Uterus (tissue), 2 donors: ENCODE results near the gene MRPL37.

Experiments
- POLR2A ChIP-seq, 2 donors: fragments of 450-650 bp; IDR thresholded peaks; one replicate each; pipeline ENCODE4 v1.6.1; 2016; ENCODE audit warnings: antibody characterized with exemption in 2 of 2, mild to moderate bottlenecking in 1 of 2, moderate library complexity in 1 of 2
- TF ChIP-seq, protein P1 (sequence below), 4 experiments: fragments of 200-600 bp in 2 of 4; fragments of 450-650 bp in 2 of 4; sonication (generic) in 2 of 4; IDR thresholded peaks; one replicate each; pipeline ENCODE4 v1.5.1; 2016 to 2019; ENCODE audit warnings: antibody characterized with exemption in 4 of 4, mild to moderate bottlenecking in 2 of 4, moderate library complexity in 1 of 4

GRCh38 chr1:54219688-54220003, 19.7 kb downstream of the MRPL37 start:
- TF ChIP-seq, protein P1, sequence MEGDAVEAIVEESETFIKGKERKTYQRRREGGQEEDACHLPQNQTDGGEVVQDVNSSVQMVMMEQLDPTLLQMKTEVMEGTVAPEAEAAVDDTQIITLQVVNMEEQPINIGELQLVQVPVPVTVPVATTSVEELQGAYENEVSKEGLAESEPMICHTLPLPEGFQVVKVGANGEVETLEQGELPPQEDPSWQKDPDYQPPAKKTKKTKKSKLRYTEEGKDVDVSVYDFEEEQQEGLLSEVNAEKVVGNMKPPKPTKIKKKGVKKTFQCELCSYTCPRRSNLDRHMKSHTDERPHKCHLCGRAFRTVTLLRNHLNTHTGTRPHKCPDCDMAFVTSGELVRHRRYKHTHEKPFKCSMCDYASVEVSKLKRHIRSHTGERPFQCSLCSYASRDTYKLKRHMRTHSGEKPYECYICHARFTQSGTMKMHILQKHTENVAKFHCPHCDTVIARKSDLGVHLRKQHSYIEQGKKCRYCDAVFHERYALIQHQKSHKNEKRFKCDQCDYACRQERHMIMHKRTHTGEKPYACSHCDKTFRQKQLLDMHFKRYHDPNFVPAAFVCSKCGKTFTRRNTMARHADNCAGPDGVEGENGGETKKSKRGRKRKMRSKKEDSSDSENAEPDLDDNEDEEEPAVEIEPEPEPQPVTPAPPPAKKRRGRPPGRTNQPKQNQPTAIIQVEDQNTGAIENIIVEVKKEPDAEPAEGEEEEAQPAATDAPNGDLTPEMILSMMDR (IDR thresholded peaks at IDR 0.05), result no peak
- no peak for TF ChIP-seq POLR2A (IDR thresholded peaks at IDR 0.05)
